Medulla oblongata (tissue), 1 donor: ENCODE data around the gene KRTAP10-11.
"Not testable (repeated sequence)": the region's sequence is repeated elsewhere in the genome, so short reads cannot be mapped to it uniquely, and the experiment has no call there.

ENCODE experiments used
- DNase-seq: peaks from one replicate; pipeline ENCODE4 v3.0.0-alpha.2; 2015; ENCODE audit errors: extremely low spot score

The KRTAP10-11 gene

DNA sequence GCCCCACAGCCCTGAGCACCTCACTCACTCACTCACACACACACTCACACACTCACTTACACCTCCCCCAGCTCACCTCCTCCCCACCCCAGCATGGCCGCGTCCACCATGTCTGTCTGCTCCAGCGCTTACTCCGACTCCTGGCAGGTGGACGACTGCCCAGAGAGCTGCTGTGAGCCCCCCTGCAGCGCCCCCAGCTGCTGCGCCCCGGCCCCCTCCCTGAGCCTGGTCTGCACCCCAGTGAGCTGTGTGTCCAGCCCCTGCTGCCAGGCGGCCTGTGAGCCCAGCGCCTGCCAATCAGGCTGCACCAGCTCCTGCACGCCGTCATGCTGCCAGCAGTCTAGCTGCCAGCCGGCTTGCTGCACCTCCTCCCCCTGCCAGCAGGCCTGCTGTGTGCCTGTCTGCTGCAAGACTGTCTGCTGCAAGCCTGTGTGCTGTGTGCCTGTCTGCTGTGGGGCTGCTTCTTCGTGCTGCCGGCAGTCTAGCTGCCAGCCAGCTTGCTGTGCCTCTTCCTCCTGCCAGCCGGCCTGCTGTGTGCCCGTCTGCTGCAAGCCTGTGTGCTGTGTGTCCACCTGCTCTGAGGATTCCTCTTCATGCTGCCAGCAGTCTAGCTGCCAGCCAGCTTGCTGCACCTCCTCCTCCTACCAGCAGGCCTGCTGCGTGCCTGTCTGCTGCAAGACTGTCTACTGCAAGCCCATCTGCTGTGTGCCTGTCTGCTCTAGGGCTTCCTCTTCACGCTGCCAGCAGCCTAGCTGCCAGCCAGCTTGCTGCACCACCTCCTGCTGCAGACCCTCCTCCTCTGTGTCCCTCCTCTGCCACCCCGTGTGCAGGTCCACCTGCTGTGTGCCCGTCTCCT is at the start of gene KRTAP10-11:
Gene KRTAP10-11 (plus strand): TSS at position 49 of the 856 bp plus-strand sequence. CDS start 45 bp downstream, at position 94.
- DNase-seq, result not testable (repeated sequence)

GRCh38 chr21:44598061-44598460 is 48.2 kb upstream of the KRTAP10-11 start:
- DNase-seq, result no peak

DNA sequence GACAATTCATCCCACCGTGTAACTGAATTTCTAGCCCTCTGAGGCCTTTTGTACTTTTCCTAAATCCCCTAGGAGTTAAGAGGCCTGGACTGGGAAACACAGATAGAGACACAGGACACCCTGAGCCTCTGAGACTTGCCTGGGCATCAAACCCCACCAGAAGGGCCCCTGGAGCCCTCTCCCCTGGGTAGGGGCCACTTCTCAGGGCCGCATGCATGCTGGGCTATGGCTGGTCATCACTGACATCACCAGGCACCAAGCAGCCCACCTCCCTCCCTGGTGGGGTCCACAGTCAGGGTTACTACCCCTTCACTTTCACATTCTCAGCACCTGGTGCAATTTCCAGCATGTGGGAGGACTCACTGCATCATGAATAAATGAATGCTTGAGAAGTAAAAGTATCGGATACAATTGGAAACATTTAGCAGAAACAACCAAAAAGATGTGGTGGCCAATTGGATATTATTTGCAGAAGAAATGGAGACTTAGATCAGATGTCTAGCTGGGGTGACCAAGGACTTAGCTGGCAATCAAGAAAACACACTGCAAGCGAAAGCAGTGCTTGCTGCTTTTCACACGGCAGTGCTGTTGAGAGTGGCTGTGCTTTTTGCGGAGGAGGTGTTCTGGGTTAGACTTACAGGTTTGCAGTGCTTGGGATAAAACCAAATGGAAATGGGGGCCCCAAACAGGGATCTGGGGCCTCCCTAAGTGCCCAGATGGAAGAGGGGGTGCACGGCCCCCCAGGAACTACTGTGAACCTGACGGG is 46.8 kb upstream of the KRTAP10-11 start:
- DNase-seq, result no peak

DNA sequence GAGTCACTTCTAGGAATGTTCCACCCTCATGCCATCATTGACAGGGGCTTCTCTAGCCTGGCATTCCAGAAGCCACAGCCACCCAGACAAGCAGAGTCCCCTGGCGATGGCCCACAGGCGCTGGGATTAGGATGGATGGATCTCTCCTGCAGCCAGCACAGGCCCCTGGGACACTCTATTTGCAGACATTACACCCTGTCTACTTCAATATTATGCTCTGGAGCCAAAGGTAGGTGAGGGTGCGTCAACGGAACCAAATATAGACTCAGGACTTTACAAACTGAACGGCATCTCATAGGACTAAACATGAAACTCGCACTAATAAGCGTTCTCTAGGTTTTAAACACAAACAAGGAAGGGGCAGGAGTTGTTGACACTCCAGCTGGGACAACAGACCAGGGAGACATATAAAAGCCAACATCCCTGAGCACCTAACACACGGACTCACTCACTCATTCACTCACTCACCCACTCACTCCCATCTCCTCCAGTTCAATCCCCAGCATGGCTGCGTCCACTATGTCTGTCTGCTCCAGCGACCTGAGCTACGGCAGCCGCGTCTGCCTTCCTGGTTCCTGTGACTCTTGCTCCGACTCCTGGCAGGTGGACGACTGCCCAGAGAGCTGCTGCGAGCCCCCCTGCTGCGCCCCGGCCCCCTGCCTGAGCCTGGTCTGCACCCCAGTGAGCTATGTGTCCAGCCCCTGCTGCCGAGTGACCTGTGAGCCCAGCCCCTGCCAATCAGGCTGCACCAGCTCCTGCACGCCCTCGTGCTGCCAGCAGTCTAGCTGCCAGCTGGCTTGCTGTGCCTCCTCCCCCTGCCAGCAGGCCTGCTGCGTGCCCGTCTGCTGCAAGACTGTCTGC is 45.9 kb upstream of the KRTAP10-11 start, which contains the start of gene KRTAP10-7:
Gene KRTAP10-7 (plus strand): TSS at position 480 of the 861 bp plus-strand sequence. CDS start 25 bp downstream, at position 505.
- DNase-seq, result not testable (repeated sequence)

- DNase-seq, result not testable (repeated sequence)
These were observed 45.1 kb upstream of the KRTAP10-11 start for GRCh38 chr21:44601091-44601490.

- no peak for DNase-seq
These were observed 44.4 kb upstream of the KRTAP10-11 start for GRCh38 chr21:44601596-44602462.

GRCh38 chr21:44602463-44602850 is 43.8 kb upstream of the KRTAP10-11 start:
- no peak for DNase-seq

- no peak for DNase-seq
These were observed 42.9 kb upstream of the KRTAP10-11 start for GRCh38 chr21:44603109-44603875.

GRCh38 chr21:44603911-44604310 is 42.3 kb upstream of the KRTAP10-11 start:
- no peak for DNase-seq

- DNase-seq, result no peak
These were observed 39.7 kb upstream of the KRTAP10-11 start for GRCh38 chr21:44606495-44606894.

DNA sequence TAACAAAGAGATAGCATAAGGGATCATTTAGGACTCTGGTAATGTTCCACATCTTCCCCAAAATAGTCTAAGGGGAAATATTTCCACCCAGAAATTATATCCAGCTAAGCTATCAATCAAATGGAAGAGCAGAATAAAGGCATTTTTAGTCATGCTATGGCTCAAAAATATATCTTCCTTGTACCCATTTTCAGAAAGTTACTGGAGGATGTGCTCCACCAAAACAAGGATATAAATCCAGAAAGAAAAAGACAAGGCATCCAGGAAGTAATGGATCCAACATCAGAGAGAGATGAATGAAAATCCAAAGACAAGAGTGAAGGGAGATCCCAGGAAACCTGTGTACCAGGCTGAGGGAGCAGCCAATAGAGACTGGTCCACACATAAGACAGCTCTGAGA is 37.0 kb upstream of the KRTAP10-11 start:
- DNase-seq, result no peak

GRCh38 chr21:44610157-44610843 is 35.9 kb upstream of the KRTAP10-11 start:
- DNase-seq, result not testable (repeated sequence)

GRCh38 chr21:44611551-44611950 is 34.7 kb upstream of the KRTAP10-11 start:
- no peak for DNase-seq

DNA sequence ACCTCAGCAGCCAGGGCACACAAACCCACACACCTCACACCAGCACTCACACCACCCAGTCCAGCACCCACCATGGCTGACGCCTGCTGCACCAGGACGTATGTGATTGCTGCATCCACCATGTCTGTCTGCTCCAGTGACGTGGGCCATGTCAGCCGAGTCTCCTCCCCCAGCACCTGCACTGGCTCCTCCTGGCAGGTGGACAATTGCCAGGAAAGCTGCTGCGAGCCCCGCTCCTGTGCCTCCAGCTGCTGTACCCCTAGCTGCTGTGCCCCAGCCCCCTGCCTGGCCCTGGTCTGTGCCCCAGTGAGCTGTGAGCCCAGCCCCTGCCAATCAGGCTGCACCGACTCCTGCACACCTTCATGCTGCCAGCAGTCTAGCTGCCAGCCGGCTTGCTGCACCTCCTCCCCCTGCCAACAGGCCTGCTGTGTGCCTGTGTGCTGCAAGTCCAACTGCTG is 34.2 kb upstream of the KRTAP10-11 start, which contains the start of gene KRTAP10-8:
Gene KRTAP10-8 (plus strand): TSS at position 51 of the 458 bp plus-strand sequence. CDS start 22 bp downstream, at position 73.
- DNase-seq, result no peak

- no peak for DNase-seq
These were observed 33.5 kb upstream of the KRTAP10-11 start for GRCh38 chr21:44612669-44613229.

GRCh38 chr21:44613386-44614155 is 32.6 kb upstream of the KRTAP10-11 start:
- no peak for DNase-seq

DNA sequence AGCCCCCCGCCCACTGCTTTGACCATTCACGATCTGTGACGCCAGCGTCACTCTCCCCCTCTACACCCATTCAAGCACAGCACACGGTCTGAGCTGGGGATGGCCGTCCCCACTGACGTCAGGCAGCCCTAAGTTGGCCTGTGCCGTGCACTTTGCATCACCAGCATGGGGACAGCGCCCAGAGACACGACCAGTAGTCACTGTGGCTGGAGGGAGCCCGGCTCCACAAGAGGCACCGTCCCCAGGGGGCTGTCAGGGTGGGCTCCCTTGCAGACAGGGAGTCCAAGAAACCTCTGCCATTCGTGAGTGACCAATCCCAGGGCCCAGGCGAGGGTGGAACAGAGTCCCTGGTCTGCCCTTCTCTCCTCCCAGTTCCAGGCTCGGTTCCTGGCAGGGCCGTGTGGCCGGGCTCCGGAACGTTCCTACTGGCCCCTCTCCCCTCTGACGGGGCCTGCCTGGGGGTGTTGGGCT is 32.0 kb upstream of the KRTAP10-11 start:
- DNase-seq, result no peak

GRCh38 chr21:44614961-44615391 is 31.2 kb upstream of the KRTAP10-11 start:
- DNase-seq, result no peak
